Measurements from ENCODE around the gene LCOR. TPM values are rescaled to one million over a fixed set of nuclear protein-coding genes. Genes with fewer than 3 reads are reported as not detected.

LCOR gene
- total RNA-seq, 1 donor: 58.7 TPM

- TF ChIP-seq CTCF (IDR thresholded peaks at IDR 0.05; ENCODE audit: insufficient read depth, low read depth, low read length): no peak
- DNase-seq (ENCODE audit: low read depth): peak; percentile 43
- no peak overlapping the region for H3K4me3 ChIP-seq (ENCODE audit: low read depth, low read length)
Observed at GRCh38 chr10:97024168-97025073, 192.3 kb downstream of the LCOR start.

- DNase-seq (ENCODE audit: low read depth): peak; percentile 72
- peak; percentile 71 for TF ChIP-seq CTCF (IDR thresholded peaks at IDR 0.05; ENCODE audit: insufficient read depth, low read depth, low read length)
- no peak overlapping the region for H3K4me3 ChIP-seq (ENCODE audit: low read depth, low read length)
Observed at GRCh38 chr10:97025613-97026242, 193.6 kb downstream of the LCOR start.

GRCh38 chr10:97028126-97028831 lies 196.2 kb downstream of the LCOR start:
- no peak overlapping the region for H3K4me3 ChIP-seq (ENCODE audit: low read depth, low read length)
- TF ChIP-seq CTCF (IDR thresholded peaks at IDR 0.05; ENCODE audit: insufficient read depth, low read depth, low read length): no peak
- no peak for DNase-seq (ENCODE audit: low read depth)

- no peak for TF ChIP-seq CTCF (IDR thresholded peaks at IDR 0.05; ENCODE audit: insufficient read depth, low read depth, low read length)
- H3K4me3 ChIP-seq (ENCODE audit: low read depth, low read length): no peak overlapping the region
- DNase-seq (ENCODE audit: low read depth): no peak
Observed at GRCh38 chr10:97028832-97029178, 196.7 kb downstream of the LCOR start.

- no peak overlapping the region for H3K4me3 ChIP-seq (ENCODE audit: low read depth, low read length)
- DNase-seq (ENCODE audit: low read depth): no peak
- no peak for TF ChIP-seq CTCF (IDR thresholded peaks at IDR 0.05; ENCODE audit: insufficient read depth, low read depth, low read length)
Observed at GRCh38 chr10:97029271-97029670, 197.2 kb downstream of the LCOR start.

- no peak for TF ChIP-seq CTCF (IDR thresholded peaks at IDR 0.05; ENCODE audit: insufficient read depth, low read depth, low read length)
- no peak for DNase-seq (ENCODE audit: low read depth)
Observed at GRCh38 chr10:97030894-97031293, 198.8 kb downstream of the LCOR start.

More at GRCh38 chr10:97030894-97031293, 198.8 kb downstream of the LCOR start:
- H3K4me3 ChIP-seq (ENCODE audit: low read depth, low read length): no peak overlapping the region

Data from fibroblast of villous mesenchyme (primary cell).